ENCODE results near the gene KIAA1328. TPM values are rescaled to one million over a fixed set of nuclear protein-coding genes. Genes with fewer than 3 reads are reported as not detected.

KIAA1328 gene
- total RNA-seq, 4 donors from 2014 or later: 11.3 to 26.1 (median 15.3) TPM

GRCh38 chr18:36809590-36810381 is 19.1 kb upstream of the KIAA1328 start:
- H3K36me3 ChIP-seq: peaks cover 3 to 56% of the 10 kb centered on the region in 2 donors
- no peak overlapping the region for H3K4me3 ChIP-seq
- H3K4me1 ChIP-seq: peaks cover 0 to 30% (median 8%) of the 10 kb centered on the region in 3 donors
- H3K27ac ChIP-seq: no peak overlapping the region
- no peak for TF ChIP-seq POLR2A (IDR thresholded peaks at IDR 0.05)
- TF ChIP-seq, protein P1, sequence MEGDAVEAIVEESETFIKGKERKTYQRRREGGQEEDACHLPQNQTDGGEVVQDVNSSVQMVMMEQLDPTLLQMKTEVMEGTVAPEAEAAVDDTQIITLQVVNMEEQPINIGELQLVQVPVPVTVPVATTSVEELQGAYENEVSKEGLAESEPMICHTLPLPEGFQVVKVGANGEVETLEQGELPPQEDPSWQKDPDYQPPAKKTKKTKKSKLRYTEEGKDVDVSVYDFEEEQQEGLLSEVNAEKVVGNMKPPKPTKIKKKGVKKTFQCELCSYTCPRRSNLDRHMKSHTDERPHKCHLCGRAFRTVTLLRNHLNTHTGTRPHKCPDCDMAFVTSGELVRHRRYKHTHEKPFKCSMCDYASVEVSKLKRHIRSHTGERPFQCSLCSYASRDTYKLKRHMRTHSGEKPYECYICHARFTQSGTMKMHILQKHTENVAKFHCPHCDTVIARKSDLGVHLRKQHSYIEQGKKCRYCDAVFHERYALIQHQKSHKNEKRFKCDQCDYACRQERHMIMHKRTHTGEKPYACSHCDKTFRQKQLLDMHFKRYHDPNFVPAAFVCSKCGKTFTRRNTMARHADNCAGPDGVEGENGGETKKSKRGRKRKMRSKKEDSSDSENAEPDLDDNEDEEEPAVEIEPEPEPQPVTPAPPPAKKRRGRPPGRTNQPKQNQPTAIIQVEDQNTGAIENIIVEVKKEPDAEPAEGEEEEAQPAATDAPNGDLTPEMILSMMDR (IDR thresholded peaks at IDR 0.05): peak; percentile 61 to 78 (median 72)
- no peak for TF ChIP-seq POLR2AphosphoS5 (IDR thresholded peaks at IDR 0.05)
- no peak for TF ChIP-seq EP300 (IDR thresholded peaks at IDR 0.05)
- ATAC-seq: peak; percentile 44
- no peaks in the 10 kb centered on the region for H3K9me3 ChIP-seq
- 46 to 50% methylated on average over 4 to 6 of the region's 6 CpGs for WGBS, 2 donors (ENCODE audit: low coverage in 1 of 2)
- no peaks in the 10 kb centered on the region for H3K27me3 ChIP-seq

DNA sequence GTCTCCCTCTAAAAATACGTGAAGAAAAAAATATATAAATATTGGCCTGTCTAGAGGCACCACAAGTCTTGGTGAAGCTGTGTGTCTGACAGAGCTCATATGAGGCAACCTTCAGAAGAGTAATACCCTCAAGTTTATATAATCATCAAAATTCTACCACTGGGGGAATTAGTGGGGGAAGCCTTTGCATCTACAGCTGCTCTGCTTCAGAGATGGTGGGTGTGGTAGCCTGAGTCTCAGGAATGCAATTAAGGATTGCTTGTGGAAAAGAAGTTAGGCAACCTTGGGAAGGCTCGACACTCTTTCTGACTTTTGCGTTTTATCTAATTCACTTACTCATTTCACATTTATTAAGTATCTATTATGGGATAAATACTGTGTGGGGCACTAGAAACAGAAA is 17.5 kb upstream of the KIAA1328 start:
- Histone ChIP-seq H3K9me3 (no peaks in the 10 kb centered on the region), H3K36me3 (peaks cover 0 to 55% of the 10 kb centered on the region in 2 donors), H3K4me1 (peaks cover 0 to 30% (median 8%) of the 10 kb centered on the region in 3 donors), H3K27ac (peak overlapping the region; percentile 25 to 78 (median 61)), H3K4me3 (no peak overlapping the region), H3K27me3 (no peaks in the 10 kb centered on the region)
- TF ChIP-seq POLR2A (IDR thresholded peaks at IDR 0.05): no peak
- no peak for TF ChIP-seq POLR2AphosphoS5 (IDR thresholded peaks at IDR 0.05)
- no peak for TF ChIP-seq EP300 (IDR thresholded peaks at IDR 0.05)
- TF ChIP-seq, protein P1 (IDR thresholded peaks at IDR 0.05): no peak
- 40 to 61% methylated on average over 3 of the region's 3 CpGs for WGBS, 2 donors (ENCODE audit: low coverage in 1 of 2)
- peak; percentile 81 for ATAC-seq

- Histone ChIP-seq H3K4me3 (no peak overlapping the region), H3K27ac (peak overlapping the region; percentile 25 to 78 (median 61)), H3K4me1 (peaks cover 0 to 30% (median 8%) of the 10 kb centered on the region in 3 donors), H3K9me3 (no peaks in the 10 kb centered on the region), H3K36me3 (peaks cover 0 to 55% of the 10 kb centered on the region in 2 donors), H3K27me3 (no peaks in the 10 kb centered on the region)
- peak; percentile 56 for ATAC-seq
- TF ChIP-seq POLR2A (IDR thresholded peaks at IDR 0.05) (no peak), POLR2AphosphoS5 (IDR thresholded peaks at IDR 0.05) (no peak), EP300 (IDR thresholded peaks at IDR 0.05) (no peak)
- TF ChIP-seq, protein P1 (IDR thresholded peaks at IDR 0.05): no peak
These were observed 17.0 kb upstream of the KIAA1328 start for GRCh38 chr18:36811955-36812354.

- no peak for TF ChIP-seq POLR2AphosphoS5 (IDR thresholded peaks at IDR 0.05)
- no peak for TF ChIP-seq EP300 (IDR thresholded peaks at IDR 0.05)
- TF ChIP-seq, protein P1 (IDR thresholded peaks at IDR 0.05): no peak
- Histone ChIP-seq H3K36me3 (peaks cover 0 to 55% of the 10 kb centered on the region in 2 donors), H3K4me3 (no peak overlapping the region), H3K27ac (peak overlapping the region in 3 of 4 donors; percentile 60 to 78 (median 62)), H3K9me3 (no peaks in the 10 kb centered on the region), H3K27me3 (no peaks in the 10 kb centered on the region), H3K4me1 (peaks cover 0 to 30% (median 8%) of the 10 kb centered on the region in 3 donors)
- ATAC-seq: peak; percentile 65
- 52 to 66% methylated on average over 2 to 3 of the region's 3 CpGs for WGBS, 2 donors (ENCODE audit: low coverage in 1 of 2)
These were observed 16.2 kb upstream of the KIAA1328 start for GRCh38 chr18:36812678-36813077.
